ENCODE data around the gene ZDHHC7.
A peak's percentile ranks its signal among the peaks of the same experiment; 100 is the strongest.

GRCh38 chr16:84982434-84982833, 28.9 kb downstream of the ZDHHC7 start:
- TF ChIP-seq CTCF (IDR thresholded peaks at IDR 0.05), result peak in 6 of 7 experiments; percentile 5 to 74 (median 63)
- no peak for TF ChIP-seq POLR2A (IDR thresholded peaks at IDR 0.05)

Data from body of pancreas (tissue), 4 donors.